Measurements from ENCODE around the gene ARRB1.

The ARRB1 gene

DNA sequence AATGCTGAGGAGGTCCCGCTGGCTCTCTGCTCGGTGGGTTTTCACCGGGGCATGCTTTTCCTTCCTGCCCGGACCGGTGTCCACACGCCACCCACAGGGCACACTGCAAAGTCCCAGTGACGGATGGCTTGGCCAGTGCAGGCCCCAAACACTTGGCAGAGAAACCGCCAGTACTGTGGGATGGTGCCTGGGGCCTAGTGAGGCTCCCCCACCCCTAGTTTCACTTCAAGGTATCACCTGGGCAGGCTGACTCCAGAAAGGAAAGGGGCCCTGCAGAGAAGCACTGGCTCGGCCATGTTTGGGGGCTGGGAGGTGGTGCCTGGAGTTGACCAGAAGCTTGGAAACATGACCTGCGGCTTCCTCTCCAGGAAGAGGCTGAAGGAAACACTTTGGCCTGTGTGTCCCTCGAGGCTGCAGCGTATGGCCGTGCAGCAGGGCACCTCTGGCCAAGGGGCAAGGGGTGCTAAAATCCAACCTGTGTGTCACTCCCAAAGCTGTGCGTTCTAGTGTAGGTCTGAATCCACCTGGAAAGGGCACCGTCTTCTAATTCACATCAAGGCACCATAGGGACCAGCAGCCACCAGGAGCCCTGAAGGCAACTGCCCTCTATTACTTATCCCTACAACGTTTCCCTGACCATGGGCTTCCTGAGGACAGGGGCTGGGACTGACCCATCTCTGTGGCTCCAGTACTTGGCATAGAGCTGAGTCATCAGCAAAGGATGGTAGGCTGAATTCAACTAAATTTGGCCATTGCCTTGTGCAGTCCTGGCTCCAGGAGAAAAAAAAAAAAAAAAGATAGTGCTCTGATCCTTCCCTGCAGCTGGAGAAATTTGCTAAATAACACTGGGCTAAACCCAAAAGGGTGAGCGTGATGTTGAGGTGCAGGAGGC lies 88.3 kb downstream of the ARRB1 start:
- H3K9me3 ChIP-seq (ENCODE audit: low read length) = no peaks in the 10 kb centered on the region
- no peaks in the 10 kb centered on the region for H3K36me3 ChIP-seq (ENCODE audit: insufficient read depth, low read length)
- H4K20me1 ChIP-seq (ENCODE audit: insufficient read depth, low read length) = no peaks in the 10 kb centered on the region
- no peak overlapping the region for H3K4me2 ChIP-seq (ENCODE audit: low read length)
- H3K4me3 ChIP-seq (ENCODE audit: low read depth, low read length, poor library complexity, severe bottlenecking) = no peak overlapping the region
- no peaks in the 10 kb centered on the region for H3K4me1 ChIP-seq (ENCODE audit: insufficient read depth, low read length, severe bottlenecking)
- H3F3A ChIP-seq (ENCODE audit: insufficient read depth, low read length) = no peaks in the 10 kb centered on the region
- no peaks in the 10 kb centered on the region for H3K9me2 ChIP-seq (ENCODE audit: low read depth, low read length)
- no peaks in the 10 kb centered on the region; the same call in 1 of the 2 replicates for H3K27me3 ChIP-seq (ENCODE audit: insufficient read depth, low read length)
- H3K79me2 ChIP-seq (ENCODE audit: insufficient read depth, low read length) = no peaks in the 10 kb centered on the region
- H3K9ac ChIP-seq (ENCODE audit: low read length) = no peak overlapping the region
- TF ChIP-seq, protein P1, sequence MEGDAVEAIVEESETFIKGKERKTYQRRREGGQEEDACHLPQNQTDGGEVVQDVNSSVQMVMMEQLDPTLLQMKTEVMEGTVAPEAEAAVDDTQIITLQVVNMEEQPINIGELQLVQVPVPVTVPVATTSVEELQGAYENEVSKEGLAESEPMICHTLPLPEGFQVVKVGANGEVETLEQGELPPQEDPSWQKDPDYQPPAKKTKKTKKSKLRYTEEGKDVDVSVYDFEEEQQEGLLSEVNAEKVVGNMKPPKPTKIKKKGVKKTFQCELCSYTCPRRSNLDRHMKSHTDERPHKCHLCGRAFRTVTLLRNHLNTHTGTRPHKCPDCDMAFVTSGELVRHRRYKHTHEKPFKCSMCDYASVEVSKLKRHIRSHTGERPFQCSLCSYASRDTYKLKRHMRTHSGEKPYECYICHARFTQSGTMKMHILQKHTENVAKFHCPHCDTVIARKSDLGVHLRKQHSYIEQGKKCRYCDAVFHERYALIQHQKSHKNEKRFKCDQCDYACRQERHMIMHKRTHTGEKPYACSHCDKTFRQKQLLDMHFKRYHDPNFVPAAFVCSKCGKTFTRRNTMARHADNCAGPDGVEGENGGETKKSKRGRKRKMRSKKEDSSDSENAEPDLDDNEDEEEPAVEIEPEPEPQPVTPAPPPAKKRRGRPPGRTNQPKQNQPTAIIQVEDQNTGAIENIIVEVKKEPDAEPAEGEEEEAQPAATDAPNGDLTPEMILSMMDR (IDR thresholded peaks at IDR 0.05; ENCODE audit: low read length) = no peak
- TF ChIP-seq EZH2 (IDR thresholded peaks at IDR 0.05; ENCODE audit: borderline replicate concordance, low read length) = no peak
- no peak overlapping the region for H2AFZ ChIP-seq (ENCODE audit: low read length)
- H3K27ac ChIP-seq (ENCODE audit: low read depth, low read length, poor library complexity, severe bottlenecking) = no peak overlapping the region

DNA sequence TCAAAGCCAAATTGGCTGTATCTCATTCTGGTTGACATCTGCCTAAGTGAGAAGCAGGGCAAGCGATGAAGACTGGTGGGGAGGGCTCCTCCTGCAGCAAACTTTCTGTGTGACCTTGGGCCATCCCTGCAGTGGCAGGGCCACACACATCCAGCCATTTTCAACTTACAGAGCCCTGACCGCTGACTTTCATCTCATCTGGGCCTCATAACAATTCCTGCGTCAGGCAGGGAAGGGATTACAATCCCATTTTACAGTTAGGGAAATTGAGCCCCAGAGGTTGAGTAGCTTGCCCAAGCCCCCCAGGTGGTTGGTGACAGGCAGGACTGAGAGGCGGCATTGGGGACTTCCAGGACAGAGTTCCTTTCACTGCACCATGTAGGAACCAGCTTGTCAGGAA lies 89.0 kb downstream of the ARRB1 start:
- Histone ChIP-seq H3K4me1 (ENCODE audit: insufficient read depth, low read length, severe bottlenecking) (no peaks in the 10 kb centered on the region), H2AFZ (ENCODE audit: low read length) (no peak overlapping the region), H3K9me2 (ENCODE audit: low read depth, low read length) (no peaks in the 10 kb centered on the region), H3K4me2 (ENCODE audit: low read length) (no peak overlapping the region), H3K27ac (ENCODE audit: low read depth, low read length, poor library complexity, severe bottlenecking) (no peak overlapping the region), H3K79me2 (ENCODE audit: insufficient read depth, low read length) (no peaks in the 10 kb centered on the region), H3K27me3 (ENCODE audit: insufficient read depth, low read length) (no peaks in the 10 kb centered on the region; the same call in 1 of the 2 replicates), H3F3A (ENCODE audit: insufficient read depth, low read length) (no peaks in the 10 kb centered on the region), H3K9me3 (ENCODE audit: low read length) (no peaks in the 10 kb centered on the region), H3K36me3 (ENCODE audit: insufficient read depth, low read length) (no peaks in the 10 kb centered on the region), H4K20me1 (ENCODE audit: insufficient read depth, low read length) (no peaks in the 10 kb centered on the region), H3K9ac (ENCODE audit: low read length) (no peak overlapping the region), H3K4me3 (ENCODE audit: low read depth, low read length, poor library complexity, severe bottlenecking) (no peak overlapping the region)
- no peak for TF ChIP-seq EZH2 (IDR thresholded peaks at IDR 0.05; ENCODE audit: borderline replicate concordance, low read length)

DNA sequence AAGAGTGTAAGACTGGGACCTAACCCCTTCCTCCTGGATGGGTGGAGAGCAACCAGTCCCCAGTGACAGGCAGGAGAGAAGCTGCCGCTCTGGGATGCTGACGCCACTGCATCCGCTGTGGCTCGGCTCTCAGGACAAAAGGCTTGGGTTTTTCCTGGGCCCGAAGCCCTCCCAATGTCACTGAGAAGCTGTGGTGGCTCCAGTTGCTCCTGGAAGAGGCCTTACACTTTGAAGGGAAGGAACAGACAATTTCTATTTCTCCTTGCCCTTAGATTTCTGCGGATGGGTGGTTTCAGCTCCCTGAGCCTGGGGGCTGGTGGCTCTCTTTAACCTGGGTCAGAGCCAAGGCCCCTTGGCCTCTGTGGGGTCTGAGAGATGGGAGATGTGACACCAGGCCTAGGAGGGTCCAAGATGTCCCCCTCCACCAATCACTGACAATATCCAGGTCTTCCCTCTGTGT lies 89.5 kb downstream of the ARRB1 start:
- H3K27ac ChIP-seq (ENCODE audit: low read depth, low read length, poor library complexity, severe bottlenecking) = no peak overlapping the region
- no peak overlapping the region for H3K4me2 ChIP-seq (ENCODE audit: low read length)
- no peaks in the 10 kb centered on the region; the same call in 1 of the 2 replicates for H3K27me3 ChIP-seq (ENCODE audit: insufficient read depth, low read length)
- H3K9me3 ChIP-seq (ENCODE audit: low read length) = no peaks in the 10 kb centered on the region
- TF ChIP-seq, protein P1 (IDR thresholded peaks at IDR 0.05; ENCODE audit: low read length) = no peak
- TF ChIP-seq EZH2 (IDR thresholded peaks at IDR 0.05; ENCODE audit: borderline replicate concordance, low read length) = no peak
- H3K9ac ChIP-seq (ENCODE audit: low read length) = no peak overlapping the region
- H2AFZ ChIP-seq (ENCODE audit: low read length) = no peak overlapping the region
- no peaks in the 10 kb centered on the region for H3K36me3 ChIP-seq (ENCODE audit: insufficient read depth, low read length)
- H3F3A ChIP-seq (ENCODE audit: insufficient read depth, low read length) = no peaks in the 10 kb centered on the region
- H3K4me1 ChIP-seq (ENCODE audit: insufficient read depth, low read length, severe bottlenecking) = no peaks in the 10 kb centered on the region
- H3K79me2 ChIP-seq (ENCODE audit: insufficient read depth, low read length) = no peaks in the 10 kb centered on the region
- no peak overlapping the region for H3K4me3 ChIP-seq (ENCODE audit: low read depth, low read length, poor library complexity, severe bottlenecking)
- no peaks in the 10 kb centered on the region for H4K20me1 ChIP-seq (ENCODE audit: insufficient read depth, low read length)
- no peaks in the 10 kb centered on the region for H3K9me2 ChIP-seq (ENCODE audit: low read depth, low read length)

All from OCI-LY1 (cell line).